Mucosa of gallbladder (tissue), 1 donor: ENCODE measurements around the gene PTPRM. TPM values are rescaled to one million over a fixed set of nuclear protein-coding genes. Genes with fewer than 3 reads are reported as not detected.

Experiments
- DNase-seq: peaks from one replicate; pipeline ENCODE4 v3.0.0-alpha.2; 2020; ENCODE audit warnings: low spot score
- total RNA-seq: library from RNA; stranded (reverse); gene quantifications from one replicate; pipeline ENCODE4 v1.2.1, GENCODE V29; 2021
- donor health status: DM: no; HTN: no; CAD: no.

The PTPRM gene
- total RNA-seq, 1 donor from 2014 or later, result 61.5 TPM

DNA sequence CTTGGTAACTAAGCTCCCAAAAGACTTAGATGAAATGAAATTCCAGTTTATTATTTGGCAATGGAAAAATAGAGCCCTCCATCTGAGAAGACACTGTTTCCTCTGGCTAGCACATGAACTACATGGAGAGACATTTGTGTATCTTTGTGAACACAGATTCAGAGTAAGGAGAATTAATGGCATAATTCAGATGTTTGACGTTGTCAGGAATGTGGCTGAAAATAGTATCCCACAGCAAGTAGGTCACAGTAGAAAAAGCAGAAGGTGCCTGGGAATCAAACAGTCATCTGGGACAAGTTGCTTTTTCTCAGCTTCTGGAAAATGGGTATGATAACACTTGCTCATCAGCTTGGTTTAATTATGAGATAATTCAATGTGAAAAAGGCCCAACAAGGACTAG, 288.6 kb downstream of the PTPRM start:
- DNase-seq, result no peak

DNA sequence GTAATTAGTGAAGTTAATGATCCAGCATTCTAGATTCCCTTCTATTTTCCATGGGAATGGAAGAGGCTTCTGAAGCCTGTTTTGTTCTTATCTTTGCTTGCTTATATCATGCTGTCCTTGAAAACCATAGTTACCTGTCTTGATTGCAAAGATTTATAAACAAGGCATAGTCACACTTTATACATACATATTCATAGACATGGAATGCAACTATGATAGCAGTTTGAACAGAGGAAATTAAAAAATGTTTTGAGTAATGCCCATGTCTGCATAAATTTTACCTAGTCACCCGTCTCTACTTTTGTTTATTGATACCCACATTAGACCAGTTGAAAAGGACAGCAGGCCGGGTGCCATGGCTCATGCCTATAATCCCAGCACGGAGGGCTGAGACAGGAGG, 289.0 kb downstream of the PTPRM start:
- no peak for DNase-seq

DNA sequence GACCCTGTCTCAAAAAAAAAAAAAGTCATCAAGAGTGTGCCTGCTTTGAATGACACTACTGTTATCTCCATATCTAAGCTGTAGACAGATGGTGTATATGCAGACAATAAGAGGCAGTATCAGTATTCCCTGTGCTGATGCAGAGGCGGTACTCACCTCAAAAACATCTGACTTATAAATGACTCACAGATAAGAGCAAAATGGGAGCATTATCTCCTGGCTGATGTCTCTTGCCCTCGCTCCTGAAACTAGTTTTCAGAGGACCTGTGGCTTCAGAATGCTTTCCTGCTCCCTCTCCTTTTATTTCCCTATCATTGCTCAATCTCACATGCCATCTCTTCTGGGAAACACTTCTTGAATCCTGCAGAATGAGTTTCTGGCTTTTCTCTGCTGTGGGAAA, 289.6 kb downstream of the PTPRM start:
- DNase-seq, result no peak

DNA sequence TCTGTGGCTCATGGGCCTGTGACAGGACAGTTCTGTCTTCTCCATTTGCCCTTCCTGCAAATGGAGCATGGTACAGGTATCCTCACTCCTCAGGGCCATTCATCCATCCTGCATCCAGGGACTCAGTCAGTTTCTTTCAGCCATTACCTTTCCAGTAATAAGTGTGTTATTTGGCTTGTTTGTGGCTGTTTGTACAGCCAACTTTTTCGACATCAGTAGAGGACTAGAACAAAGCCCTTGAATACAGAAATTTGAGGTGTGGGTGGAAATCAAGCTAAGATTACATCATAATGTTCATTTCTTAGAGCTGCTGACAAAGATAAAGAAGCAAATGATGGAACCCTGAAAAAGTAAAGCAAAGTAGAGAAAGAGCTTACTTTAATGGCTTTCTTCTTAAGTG, 290.4 kb downstream of the PTPRM start:
- no peak for DNase-seq

DNA sequence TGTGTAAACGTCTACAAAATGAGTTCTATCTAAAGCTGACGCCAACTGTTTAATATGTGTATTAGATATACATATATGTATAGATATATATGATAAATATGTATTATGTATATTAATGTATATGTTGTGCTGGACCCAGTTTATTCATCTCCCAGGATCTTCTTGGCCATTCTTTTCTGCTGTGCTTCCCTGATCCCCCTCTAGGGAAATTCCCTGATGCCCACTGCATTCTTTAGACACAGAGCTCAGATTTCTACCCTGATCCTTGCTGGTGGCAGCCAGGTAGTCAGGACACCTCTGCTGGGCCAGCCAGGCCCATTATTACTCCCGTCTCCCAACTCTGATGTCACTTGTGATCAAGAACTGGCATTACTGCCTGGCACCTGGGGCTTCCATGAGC, 292.0 kb downstream of the PTPRM start:
- DNase-seq, result no peak

DNA sequence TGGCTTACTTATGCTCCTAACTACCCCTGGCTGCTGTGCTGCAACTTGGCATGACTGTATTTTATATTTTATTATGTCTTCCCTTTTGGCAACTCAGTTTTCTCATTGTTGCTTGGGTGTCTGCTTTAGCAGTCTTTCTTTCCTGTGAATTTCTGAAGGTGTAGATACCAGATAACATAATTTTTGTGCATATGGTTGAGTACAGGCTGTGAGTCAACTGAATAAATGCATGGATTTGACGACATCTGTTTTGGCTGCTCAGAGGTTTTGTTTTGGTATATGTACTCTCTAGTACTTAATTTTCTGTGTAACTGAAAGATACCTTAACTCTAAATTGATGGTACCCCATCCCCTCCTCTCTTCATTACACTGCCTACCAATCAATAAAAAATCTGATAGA, 303.1 kb downstream of the PTPRM start:
- no peak for DNase-seq

DNA sequence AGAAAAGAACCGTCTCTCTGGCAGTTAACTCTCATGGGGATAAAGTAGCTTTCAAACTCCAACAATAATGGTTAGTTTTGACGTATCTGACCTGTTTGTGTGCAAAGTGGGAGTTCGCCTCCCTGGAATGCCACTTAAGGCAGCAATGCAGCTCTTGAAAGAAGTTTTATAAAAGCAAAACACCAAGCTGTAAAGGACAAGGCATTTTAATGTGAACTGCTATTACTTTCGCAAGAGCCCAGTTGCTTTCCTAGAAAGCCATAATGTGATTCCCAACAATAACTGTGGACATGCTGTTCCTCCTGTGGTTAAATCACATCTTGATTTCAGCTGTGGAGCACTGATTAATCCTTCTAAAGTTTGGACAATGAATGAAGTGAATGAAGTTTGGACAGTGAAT, 303.7 kb downstream of the PTPRM start:
- DNase-seq, result no peak

DNA sequence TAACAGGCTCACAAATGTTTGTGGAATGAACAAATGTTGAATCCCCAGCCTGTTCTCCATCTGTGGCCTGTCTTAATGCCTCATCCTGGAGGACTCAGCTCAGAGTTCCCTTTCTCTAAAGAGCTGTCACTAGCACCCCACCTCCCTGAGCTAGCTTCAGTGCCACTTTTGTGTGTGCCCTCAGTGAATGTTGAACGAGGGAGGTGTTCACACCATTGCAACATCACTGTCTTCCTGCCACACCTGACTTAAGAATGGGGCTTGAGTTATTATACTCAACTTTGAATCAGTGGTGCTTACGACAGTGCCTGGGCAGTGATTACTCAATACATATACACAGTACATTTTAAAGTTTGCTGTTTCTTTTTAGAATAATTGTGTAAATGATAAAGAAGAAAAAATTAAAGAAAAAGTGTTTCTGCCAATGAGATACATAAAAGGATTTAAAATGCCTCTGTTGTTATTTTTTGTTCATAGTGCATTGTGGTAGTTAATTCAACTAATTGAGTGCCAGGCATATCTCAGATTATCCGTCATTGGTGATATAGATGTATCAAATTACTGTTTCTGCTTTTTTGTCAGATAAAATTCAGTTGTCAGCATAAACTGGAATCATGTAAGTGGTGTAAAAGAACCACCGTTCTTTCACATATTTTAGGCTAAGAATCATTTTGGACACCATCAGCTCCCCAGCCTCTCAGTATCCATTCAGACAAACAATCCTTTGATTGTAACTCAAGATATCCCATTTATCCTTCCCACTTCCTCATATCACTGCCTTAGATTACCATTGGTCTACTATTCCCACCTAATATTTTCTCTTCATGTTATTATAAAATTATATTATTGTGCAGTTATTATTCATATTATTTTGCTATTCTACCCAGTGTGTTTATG, 304.7 kb downstream of the PTPRM start:
- DNase-seq, result peak; percentile 23

DNA sequence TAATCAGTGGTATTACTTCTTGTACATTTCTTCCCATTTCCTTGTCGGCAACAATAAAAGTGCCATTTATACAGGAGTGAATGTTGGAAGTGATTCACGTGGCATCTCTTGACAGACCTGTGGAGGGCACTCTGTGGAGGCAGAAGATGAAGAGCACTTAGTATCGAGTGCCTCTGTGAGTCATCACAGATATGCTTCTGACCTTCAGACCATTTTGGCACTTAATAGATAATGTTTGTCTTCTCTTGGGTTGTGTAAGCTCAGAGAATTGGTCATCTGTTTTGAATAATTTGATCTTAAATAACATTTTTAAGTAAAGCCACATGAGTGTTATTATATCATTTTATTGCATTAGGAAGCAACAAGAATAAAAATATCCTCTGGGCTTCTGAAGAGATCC, 305.5 kb downstream of the PTPRM start:
- DNase-seq, result peak; percentile 49

DNA sequence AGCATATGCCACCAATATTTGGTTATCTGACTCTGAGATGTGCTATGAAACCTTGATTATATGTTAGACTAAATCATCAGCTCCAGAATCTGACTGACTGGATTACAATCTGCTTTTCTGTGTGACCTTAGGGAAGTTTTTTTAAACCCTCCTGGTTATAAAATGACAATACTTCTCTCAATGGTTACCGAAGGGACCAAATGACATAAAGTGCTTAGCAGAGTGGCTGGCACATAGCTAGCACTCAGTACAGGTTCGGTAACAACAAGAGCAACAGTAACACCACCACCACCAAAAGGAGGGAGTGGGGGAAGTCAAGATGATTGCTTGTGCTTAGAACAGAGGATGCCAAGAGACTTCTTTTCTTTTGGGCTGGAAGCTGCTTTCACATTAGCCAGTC, 306.2 kb downstream of the PTPRM start:
- no peak for DNase-seq

DNA sequence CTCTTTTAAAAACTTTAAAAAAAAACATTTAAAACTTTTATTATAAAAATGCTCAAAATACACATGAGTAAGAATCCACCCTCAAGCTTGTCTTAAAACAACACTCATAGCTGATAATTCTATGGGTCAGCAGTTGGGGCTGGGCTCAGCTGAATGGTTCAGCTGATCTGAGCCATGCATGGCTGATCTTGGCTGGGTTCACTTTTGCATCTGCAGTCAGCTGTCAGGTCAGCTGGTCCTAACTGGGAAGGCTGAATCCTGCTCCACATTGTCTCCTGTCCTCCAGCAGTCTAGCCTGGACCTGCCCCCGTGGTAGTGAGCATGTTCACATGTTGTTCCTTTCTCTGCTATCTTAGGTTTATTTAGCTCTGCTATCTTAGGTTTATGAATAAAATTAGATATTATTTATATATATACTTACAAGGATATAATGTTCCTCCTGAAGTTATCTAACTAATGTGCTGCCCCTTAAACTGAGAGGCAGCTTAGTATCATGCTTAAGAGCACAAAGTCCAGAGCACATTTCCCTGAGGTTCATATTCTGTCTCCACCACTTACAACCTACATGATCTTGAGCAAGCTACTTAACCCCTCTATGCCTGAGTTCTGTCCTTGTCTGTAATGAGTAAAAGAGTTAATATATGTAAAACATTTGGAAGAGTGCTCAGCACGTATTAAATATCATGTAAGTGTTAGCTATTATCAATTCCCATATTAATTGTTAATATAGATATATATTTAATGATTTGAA, 309.4 kb downstream of the PTPRM start:
- DNase-seq, result no peak

DNA sequence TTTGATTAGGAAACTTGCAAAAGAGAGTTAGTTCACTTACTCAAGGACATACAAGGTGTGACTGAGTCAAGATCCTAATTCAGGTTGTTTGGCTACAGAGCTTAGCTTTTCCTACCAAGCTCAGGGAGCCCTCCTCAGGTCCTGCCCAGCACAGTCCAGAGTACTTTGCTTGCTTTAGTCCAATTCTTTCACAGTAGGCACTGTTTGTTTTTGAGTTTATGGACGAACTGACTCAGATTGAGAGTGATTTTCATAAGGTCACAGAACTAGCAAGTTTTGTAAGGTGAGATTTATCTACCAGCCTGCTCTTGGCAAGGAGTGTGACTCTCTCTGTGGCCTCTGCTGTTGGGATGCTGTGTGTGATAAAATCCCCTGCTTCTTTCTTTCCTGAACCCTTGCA, 310.5 kb downstream of the PTPRM start:
- no peak for DNase-seq

DNA sequence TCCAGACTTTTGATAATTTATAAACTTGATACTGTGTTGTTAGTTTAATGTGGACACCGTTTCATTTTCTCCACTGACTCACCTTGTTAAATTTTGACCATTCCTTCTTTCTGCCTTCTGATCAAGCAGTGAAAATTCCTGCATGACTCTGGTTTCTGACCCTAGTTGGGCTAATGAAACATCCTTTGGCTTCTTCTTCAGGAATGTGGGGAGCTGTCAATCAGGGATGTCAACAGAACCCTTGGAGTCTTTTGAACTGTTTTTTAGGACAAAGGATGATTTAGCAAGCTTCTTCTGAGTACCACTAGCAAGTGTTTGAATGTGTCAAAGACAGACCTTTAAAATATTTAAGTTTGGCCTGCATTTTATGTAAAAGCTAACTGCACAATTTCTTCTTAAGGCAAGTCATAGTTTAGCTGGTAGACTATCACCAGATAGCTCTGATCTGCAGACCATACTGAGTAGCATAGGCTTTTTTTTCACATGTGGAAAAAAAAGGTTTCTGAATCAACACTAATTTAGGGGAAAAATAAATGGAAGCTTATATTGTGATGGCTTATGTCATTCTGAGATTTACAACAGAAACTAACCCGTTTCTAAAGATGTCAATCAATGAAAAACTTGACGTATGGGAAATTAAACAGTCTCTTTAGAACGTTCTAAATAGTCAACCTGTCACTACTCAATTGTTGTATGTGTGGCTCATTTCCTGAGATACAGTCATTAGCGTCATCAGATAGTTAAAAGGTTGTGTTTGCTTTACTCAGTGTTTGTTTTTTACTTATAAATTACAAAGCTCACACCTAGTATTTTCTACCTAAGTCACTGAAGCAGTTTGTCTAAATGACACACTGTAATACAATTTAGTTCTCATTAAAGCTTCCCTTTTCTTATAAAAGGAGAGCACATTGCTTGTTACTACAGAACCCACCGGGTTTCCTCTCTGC, 311.4 kb downstream of the PTPRM start:
- DNase-seq, result no peak

DNA sequence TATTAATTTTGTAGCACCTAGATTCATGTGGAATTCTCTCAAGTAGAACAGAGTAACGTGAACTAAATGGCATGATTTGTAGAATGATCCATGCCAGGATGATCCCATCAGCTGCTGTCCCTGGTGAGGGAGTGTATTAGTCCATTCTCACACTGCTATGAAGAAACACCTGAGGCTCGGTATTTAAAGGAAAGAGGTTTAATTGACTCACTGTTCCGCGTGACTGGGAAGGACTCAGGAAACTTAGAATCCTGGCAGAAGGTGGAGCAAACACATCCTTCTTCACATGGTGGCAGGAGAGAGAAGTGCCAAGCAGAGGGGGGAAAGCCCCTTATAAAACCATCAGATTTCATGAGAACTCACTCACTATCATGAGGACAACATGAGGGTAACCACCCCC, 312.6 kb downstream of the PTPRM start:
- no peak for DNase-seq

DNA sequence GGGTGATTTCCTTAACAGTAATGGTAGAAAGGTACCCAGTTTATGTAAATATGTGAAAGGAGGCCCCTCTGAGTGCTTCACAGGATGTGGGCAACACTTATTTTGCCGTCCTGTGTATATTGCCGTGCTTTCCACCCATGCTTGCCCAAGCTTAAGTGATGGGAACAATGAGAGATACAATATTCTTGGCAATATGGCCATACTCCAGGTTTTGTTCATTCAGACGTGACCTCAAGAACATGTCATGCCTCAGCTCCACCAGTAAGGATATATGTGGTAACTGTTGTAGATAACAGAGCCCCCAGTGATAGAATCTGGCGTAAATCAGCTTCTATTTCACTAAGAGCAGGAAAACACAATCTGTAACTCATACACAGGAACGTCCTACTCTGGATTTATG, 318.7 kb downstream of the PTPRM start:
- DNase-seq, result no peak

DNA sequence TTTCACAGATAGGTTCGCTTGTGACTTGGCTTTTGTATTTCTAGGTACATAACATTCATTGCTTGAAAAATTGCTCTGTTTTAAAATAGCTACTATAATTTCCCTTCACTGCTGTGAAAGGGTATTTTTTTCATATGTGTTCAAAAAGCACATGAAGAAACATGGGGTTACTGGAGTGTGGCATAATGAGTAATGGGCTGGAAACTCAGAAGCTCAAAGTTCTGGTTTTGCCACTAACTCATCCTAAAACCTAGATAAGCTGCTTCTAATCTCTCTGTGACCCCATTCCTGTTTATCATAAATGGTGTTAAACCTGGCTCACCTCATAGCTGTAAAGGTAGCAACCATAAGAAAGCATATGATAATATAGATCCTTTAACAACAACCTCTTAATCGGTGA, 319.3 kb downstream of the PTPRM start:
- DNase-seq, result no peak

DNA sequence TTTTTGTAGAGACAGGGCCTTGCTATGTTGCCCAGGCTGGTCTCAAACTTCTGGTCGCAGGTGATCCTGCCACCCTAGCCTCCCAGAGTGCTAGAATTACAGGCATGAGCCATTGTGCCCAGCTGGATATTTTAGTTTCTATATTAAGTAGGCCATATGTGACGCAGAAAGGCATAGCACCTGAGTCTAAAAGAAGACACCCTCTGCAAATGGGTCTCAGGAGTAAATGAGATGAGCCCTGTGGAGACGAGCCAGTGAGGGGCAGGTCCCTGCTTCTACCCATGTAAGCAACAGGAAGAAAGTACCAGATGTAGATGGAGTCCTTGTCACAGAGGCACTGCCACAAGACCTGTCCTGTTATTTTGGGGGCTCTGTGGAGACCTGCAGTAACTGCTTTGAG, 322.4 kb downstream of the PTPRM start:
- DNase-seq, result no peak

DNA sequence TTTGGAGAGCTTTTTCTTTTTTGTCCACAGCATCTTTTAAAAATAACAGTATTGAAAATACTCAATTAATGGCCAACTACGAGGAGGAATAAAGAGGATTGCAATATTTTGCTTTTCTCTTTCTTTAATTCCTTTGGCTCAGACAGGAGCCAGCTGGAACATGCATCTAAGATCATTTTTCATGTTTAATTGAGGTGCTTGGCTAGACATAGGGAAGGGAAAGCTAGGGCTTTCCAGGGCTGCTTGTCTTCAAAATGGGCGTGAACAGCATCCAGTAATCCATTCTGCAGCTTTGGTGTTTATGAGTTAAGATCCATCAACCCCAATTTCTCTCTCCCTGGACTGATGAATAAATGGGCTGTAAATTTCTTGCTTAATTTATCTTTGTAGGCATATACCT, 323.0 kb downstream of the PTPRM start:
- no peak for DNase-seq

DNA sequence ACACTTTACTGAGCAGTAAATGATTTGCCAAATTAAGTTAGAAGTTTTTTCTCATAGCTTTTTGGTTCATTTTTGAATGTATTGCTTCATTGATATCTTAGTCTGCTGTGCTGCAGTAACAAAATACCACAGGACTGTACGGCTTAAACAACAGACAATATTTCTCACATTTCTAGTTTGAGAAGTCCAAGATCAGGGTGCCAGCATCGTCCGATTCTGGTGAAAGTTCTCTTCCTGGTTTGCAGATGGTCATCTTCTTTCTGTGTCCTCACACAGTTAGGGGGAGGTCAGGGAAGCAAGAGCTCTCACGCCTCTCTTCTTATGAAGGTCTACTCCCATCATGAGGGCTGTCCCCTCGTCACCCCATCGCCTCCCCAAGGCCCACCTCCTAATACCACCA, 325.4 kb downstream of the PTPRM start:
- DNase-seq, result no peak

DNA sequence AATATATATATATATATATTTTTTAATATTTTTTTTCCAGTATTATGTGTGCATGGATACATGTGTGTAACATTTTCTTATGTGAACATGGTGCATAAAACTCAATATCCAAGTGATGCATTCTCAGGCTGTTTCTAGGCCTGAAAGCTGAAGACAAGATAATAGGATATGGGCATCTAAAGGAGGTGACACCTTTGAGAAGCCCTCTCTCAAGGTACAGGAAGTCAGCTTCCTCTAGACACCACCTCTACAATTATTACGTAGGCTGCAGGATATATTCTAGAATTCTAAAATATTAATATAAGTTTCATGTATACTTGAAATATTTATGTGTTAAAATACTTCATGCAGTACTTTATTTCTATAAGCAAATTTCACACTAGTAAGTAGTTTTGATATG, 327.5 kb downstream of the PTPRM start:
- DNase-seq, result no peak

DNA sequence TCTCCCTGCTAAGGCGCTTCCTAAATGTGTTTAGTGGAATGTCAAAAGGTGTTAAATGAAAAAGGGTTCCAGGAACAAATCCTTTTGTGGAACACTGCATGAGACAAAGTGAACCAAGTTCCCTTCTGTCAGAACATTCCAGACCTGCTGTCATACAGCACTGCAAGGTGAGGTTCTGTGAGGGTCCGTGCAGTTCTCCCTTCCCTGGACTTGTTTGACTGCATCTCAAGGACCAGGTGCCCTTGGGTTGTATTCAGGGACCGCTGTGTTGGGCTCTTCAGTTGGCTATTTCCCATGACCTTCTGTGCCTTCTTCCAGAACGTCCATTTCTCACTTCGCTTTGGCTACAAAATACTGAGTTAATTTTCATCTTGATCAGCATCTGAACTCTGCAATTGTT, 328.2 kb downstream of the PTPRM start:
- no peak for DNase-seq

DNA sequence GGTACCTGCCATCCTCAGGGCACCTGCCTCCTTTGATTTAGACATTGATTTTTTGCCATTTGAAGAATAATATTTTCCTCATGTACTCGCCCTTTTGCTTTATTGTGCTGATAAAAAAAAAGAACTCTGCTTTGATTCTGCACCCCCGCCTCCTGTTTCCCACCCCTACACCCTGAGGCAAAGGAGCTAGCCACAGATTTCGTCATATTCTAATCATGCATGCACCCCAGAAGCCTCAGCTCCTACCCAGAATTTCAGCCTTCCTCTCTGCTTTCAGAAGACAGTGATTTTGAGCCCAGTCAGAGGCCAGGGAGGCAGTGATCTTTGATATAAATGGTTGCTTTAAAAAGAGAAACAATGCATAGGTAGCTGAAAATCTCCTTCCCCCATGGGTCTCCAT, 329.0 kb downstream of the PTPRM start:
- DNase-seq, result no peak
